Measurements from ENCODE around the gene ARFGAP2.

The ARFGAP2 gene

DNA sequence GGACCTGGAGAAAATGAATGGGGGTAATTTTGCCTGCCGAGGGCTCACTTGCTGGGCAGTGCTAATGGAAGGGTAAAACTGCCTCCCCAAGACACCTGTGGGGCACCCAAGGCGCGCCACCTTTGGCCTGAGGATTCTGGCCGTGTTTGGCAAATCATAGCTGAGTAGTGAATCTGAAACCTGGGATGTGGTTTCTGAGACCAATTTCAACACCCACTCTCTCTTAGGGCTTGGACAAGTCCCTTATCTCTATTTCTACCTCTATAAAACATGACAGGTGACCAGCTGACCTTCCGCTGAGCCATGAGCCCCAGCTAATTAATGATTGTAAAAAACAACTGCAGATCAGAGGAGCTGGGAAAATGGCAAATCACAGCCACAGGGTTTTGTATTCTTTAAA is 11.0 kb upstream of the ARFGAP2 start:
- Histone ChIP-seq H3K27me3 (ENCODE audit: insufficient read depth, low read length) (no peaks in the 10 kb centered on the region), H2AFZ (ENCODE audit: low read length, unreplicated experiment) (no peak overlapping the region), H3K36me3 (ENCODE audit: insufficient read depth, low read length) (no peaks in the 10 kb centered on the region), H3K4me3 (ENCODE audit: low read depth, low read length) (peak overlapping the region; percentile 83), H3K27ac (ENCODE audit: low read depth, low read length) (no peak overlapping the region), H3K79me2 (ENCODE audit: control insufficient read depth, insufficient read depth, low read length, unreplicated experiment) (no peaks in the 10 kb centered on the region), H3K4me1 (ENCODE audit: control insufficient read depth, insufficient read depth, low read length, unreplicated experiment) (peaks cover 15% of the 10 kb centered on the region)

GRCh38 chr11:47186700-47187695 is 10.3 kb upstream of the ARFGAP2 start:
- no peaks in the 10 kb centered on the region for H3K27me3 ChIP-seq (ENCODE audit: insufficient read depth, low read length)
- H3K36me3 ChIP-seq (ENCODE audit: insufficient read depth, low read length): no peaks in the 10 kb centered on the region
- peak overlapping the region; percentile 83 for H3K4me3 ChIP-seq (ENCODE audit: low read depth, low read length)
- H2AFZ ChIP-seq (ENCODE audit: low read length, unreplicated experiment): peak overlapping the region; percentile 8
- H3K4me1 ChIP-seq (ENCODE audit: control insufficient read depth, insufficient read depth, low read length, unreplicated experiment): peaks cover 15% of the 10 kb centered on the region
- no peaks in the 10 kb centered on the region for H3K79me2 ChIP-seq (ENCODE audit: control insufficient read depth, insufficient read depth, low read length, unreplicated experiment)
- H3K27ac ChIP-seq (ENCODE audit: low read depth, low read length): no peak overlapping the region

DNA sequence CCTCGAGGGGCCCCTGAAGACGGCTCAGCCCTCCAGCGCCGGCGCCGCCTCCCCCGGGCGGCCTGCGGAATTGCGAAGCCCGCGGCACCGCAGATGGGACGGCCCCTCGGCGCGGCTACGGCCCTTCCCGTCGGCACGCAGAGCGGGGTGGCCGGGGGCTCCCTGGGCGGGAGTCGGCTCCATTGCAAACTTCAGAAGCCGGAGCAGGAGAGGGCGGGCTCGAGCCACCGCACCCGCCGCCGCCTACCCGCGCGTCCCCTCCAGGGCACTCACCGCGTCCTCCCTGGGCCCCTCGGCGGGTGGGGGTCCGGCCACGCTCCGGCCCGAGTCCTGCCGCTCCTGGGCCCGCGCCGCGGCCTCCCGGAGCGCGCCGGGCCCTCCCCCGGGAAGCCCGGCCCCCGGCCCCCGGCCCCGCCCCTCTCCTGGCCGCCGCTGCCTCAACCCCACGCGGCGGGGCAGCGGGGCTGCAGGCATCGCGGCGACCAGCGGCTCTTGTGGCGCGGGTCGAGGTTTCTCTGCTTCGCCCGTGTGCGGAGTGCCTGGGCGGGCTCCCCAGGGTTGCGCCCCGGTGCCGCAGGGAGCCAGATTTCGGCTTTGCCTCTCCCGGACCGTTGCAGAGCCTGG is 9.5 kb upstream of the ARFGAP2 start, which contains the start of gene PACSIN3:
Gene PACSIN3 (minus strand): TSS at position 359 of the 624 bp plus-strand sequence. CDS start 3,707 bp downstream, outside the sequence.
- Histone ChIP-seq H3K4me1 (ENCODE audit: control insufficient read depth, insufficient read depth, low read length, unreplicated experiment) (peaks cover 15% of the 10 kb centered on the region), H3K36me3 (ENCODE audit: insufficient read depth, low read length) (no peaks in the 10 kb centered on the region), H3K4me3 (ENCODE audit: low read depth, low read length) (peak within 1 kb of the TSS; percentile 83), H3K79me2 (ENCODE audit: control insufficient read depth, insufficient read depth, low read length, unreplicated experiment) (no peaks in the 10 kb centered on the region), H3K27me3 (ENCODE audit: insufficient read depth, low read length) (no peaks in the 10 kb centered on the region), H3K27ac (ENCODE audit: low read depth, low read length) (no peak within 1 kb of the TSS), H2AFZ (ENCODE audit: low read length, unreplicated experiment) (peak within 1 kb of the TSS; percentile 83)

- Histone ChIP-seq H3K36me3 (ENCODE audit: insufficient read depth, low read length) (no peaks in the 10 kb centered on the region), H3K4me1 (ENCODE audit: control insufficient read depth, insufficient read depth, low read length, unreplicated experiment) (peaks cover 15% of the 10 kb centered on the region), H3K79me2 (ENCODE audit: control insufficient read depth, insufficient read depth, low read length, unreplicated experiment) (no peaks in the 10 kb centered on the region), H3K27ac (ENCODE audit: low read depth, low read length) (no peak overlapping the region), H3K4me3 (ENCODE audit: low read depth, low read length) (peak overlapping the region; percentile 83), H2AFZ (ENCODE audit: low read length, unreplicated experiment) (peak overlapping the region; percentile 83), H3K27me3 (ENCODE audit: insufficient read depth, low read length) (no peaks in the 10 kb centered on the region)
These were observed 8.8 kb upstream of the ARFGAP2 start for GRCh38 chr11:47185305-47186075.

- H3K4me3 ChIP-seq (ENCODE audit: low read depth, low read length): peak overlapping the region; percentile 83
- no peak overlapping the region for H2AFZ ChIP-seq (ENCODE audit: low read length, unreplicated experiment)
- H3K27ac ChIP-seq (ENCODE audit: low read depth, low read length): no peak overlapping the region
- H3K4me1 ChIP-seq (ENCODE audit: control insufficient read depth, insufficient read depth, low read length, unreplicated experiment): peaks cover 15% of the 10 kb centered on the region
- no peaks in the 10 kb centered on the region for H3K27me3 ChIP-seq (ENCODE audit: insufficient read depth, low read length)
- H3K79me2 ChIP-seq (ENCODE audit: control insufficient read depth, insufficient read depth, low read length, unreplicated experiment): no peaks in the 10 kb centered on the region
- no peaks in the 10 kb centered on the region for H3K36me3 ChIP-seq (ENCODE audit: insufficient read depth, low read length)
These were observed 8.1 kb upstream of the ARFGAP2 start for GRCh38 chr11:47184711-47185304.

GRCh38 chr11:47183969-47184368 is 7.3 kb upstream of the ARFGAP2 start:
- H3K36me3 ChIP-seq (ENCODE audit: insufficient read depth, low read length): no peaks in the 10 kb centered on the region
- H2AFZ ChIP-seq (ENCODE audit: low read length, unreplicated experiment): no peak overlapping the region
- H3K27ac ChIP-seq (ENCODE audit: low read depth, low read length): no peak overlapping the region
- no peaks in the 10 kb centered on the region for H3K79me2 ChIP-seq (ENCODE audit: control insufficient read depth, insufficient read depth, low read length, unreplicated experiment)
- peaks cover 6% of the 10 kb centered on the region for H3K4me1 ChIP-seq (ENCODE audit: control insufficient read depth, insufficient read depth, low read length, unreplicated experiment)
- H3K4me3 ChIP-seq (ENCODE audit: low read depth, low read length): no peak overlapping the region
- H3K27me3 ChIP-seq (ENCODE audit: insufficient read depth, low read length): no peaks in the 10 kb centered on the region

- Histone ChIP-seq H3K4me1 (ENCODE audit: control insufficient read depth, insufficient read depth, low read length, unreplicated experiment) (peaks cover 4% of the 10 kb centered on the region), H3K79me2 (ENCODE audit: control insufficient read depth, insufficient read depth, low read length, unreplicated experiment) (no peaks in the 10 kb centered on the region), H3K27ac (ENCODE audit: low read depth, low read length) (no peak overlapping the region), H3K27me3 (ENCODE audit: insufficient read depth, low read length) (no peaks in the 10 kb centered on the region), H2AFZ (ENCODE audit: low read length, unreplicated experiment) (no peak overlapping the region), H3K36me3 (ENCODE audit: insufficient read depth, low read length) (no peaks in the 10 kb centered on the region), H3K4me3 (ENCODE audit: low read depth, low read length) (no peak overlapping the region)
These were observed 6.6 kb upstream of the ARFGAP2 start for GRCh38 chr11:47183031-47183856.

DNA sequence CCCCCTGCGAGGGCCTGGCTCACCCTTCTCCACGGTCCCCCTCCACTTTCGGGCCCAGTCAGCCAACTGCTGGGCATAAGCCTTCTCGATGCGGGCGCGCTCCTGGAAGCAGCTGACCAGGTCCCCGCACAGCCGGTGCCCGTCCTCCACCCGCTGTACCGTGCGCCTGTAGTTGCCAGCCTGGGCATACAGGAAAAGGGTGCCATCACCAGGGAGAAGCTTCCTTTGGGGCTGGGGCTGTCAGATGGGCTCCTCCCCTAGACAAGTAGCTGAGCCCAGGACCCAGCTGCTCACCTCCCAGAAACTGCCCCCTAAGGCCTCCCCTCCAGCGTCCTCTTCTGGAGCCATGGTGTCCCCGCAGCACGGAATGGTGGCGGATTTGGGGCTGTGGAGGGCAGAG is 5.7 kb upstream of the ARFGAP2 start:
- H3K4me3 ChIP-seq (ENCODE audit: low read depth, low read length): no peak overlapping the region
- no peaks in the 10 kb centered on the region for H3K79me2 ChIP-seq (ENCODE audit: control insufficient read depth, insufficient read depth, low read length, unreplicated experiment)
- no peaks in the 10 kb centered on the region for H3K36me3 ChIP-seq (ENCODE audit: insufficient read depth, low read length)
- peaks cover 11% of the 10 kb centered on the region for H3K4me1 ChIP-seq (ENCODE audit: control insufficient read depth, insufficient read depth, low read length, unreplicated experiment)
- no peaks in the 10 kb centered on the region for H3K27me3 ChIP-seq (ENCODE audit: insufficient read depth, low read length)
- H3K27ac ChIP-seq (ENCODE audit: low read depth, low read length): no peak overlapping the region
- H2AFZ ChIP-seq (ENCODE audit: low read length, unreplicated experiment): no peak overlapping the region

DNA sequence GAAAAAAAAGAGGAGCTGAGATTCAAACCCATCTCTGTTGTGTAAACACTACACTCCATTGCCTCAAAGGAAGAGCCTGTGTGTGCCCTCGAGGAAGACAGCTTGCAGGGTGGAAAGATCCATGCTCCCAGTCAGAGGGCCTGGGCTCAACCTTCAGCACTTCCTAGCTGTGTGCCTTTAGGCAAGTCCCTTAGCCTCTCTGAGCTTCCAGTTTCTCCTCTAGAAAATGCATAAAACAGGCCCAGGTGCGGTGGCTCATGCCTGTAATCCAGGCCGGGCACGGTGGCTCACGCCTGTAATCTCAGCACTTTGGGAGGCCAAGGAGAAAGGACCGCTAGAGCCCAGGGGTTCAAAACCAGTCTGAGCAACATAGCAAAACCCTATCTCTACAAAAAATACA is 4.6 kb upstream of the ARFGAP2 start:
- Histone ChIP-seq H3K36me3 (ENCODE audit: insufficient read depth, low read length) (no peaks in the 10 kb centered on the region), H3K4me1 (ENCODE audit: control insufficient read depth, insufficient read depth, low read length, unreplicated experiment) (peaks cover 11% of the 10 kb centered on the region), H3K79me2 (ENCODE audit: control insufficient read depth, insufficient read depth, low read length, unreplicated experiment) (peaks cover 4% of the 10 kb centered on the region), H3K4me3 (ENCODE audit: low read depth, low read length) (no peak overlapping the region), H3K27ac (ENCODE audit: low read depth, low read length) (no peak overlapping the region), H2AFZ (ENCODE audit: low read length, unreplicated experiment) (no peak overlapping the region), H3K27me3 (ENCODE audit: insufficient read depth, low read length) (no peaks in the 10 kb centered on the region)
